Measurements from ENCODE around the gene PAQR4.

The PAQR4 gene

DNA sequence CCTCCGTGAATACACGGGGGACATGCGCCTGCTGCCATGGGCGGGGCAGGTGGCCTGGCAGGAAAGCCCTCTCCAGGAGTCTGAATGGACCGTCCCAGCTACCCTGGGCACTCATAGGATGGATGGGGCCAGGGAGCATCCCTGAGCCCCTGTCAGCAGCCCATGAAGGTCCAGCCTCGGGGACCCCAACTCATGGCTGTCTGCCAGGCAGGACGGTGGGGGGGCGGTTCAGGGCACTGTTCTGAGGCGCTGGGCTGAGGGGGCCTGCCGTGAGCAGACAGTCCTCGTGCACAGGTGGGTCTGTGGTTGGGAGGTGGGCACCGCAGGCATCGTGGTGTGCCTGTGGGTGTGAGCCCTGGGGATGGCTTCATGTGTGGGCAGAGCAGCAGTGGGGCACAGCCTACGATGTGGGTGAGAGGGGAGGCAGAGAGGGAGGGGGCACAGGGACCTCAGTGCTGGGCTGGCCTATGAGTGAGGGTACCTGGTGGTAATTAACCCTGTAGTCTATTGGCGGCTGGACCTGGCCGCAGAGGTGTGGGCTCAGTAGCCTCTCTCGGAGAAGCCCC lies 17.6 kb downstream of the PAQR4 start:
- H3K4me3 ChIP-seq (ENCODE audit: control insufficient read depth, low read depth, low read length) = no peak overlapping the region
- DNase-seq (ENCODE audit: low read depth) = no peak
- no peak for TF ChIP-seq CTCF (conservative IDR thresholded peaks at IDR 0.05; ENCODE audit: control insufficient read depth, insufficient read depth, low read depth, low read length)

DNA sequence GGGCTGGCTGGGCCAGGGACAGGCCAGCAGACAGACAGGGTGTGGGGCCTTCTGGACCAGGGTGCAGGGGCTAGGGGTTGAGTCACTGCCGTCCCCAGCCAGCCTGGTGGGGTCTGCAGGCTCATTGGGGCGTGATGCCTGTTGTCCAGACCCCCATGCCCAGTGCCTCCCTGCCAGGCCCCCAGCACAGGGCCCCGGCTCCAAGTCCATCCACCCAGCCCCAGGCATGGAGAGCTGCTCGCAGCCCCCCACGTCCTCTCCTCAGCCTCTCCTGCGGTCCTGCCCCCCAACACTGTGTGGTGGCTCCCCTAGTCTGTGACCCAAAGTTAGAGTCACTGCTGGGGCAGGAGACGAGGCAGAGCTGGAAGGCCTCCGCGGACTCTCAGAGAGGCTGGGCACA lies 18.1 kb downstream of the PAQR4 start:
- DNase-seq (ENCODE audit: low read depth) = no peak
- TF ChIP-seq CTCF (conservative IDR thresholded peaks at IDR 0.05; ENCODE audit: control insufficient read depth, insufficient read depth, low read depth, low read length) = no peak
- no peak overlapping the region for H3K4me3 ChIP-seq (ENCODE audit: control insufficient read depth, low read depth, low read length)

DNA sequence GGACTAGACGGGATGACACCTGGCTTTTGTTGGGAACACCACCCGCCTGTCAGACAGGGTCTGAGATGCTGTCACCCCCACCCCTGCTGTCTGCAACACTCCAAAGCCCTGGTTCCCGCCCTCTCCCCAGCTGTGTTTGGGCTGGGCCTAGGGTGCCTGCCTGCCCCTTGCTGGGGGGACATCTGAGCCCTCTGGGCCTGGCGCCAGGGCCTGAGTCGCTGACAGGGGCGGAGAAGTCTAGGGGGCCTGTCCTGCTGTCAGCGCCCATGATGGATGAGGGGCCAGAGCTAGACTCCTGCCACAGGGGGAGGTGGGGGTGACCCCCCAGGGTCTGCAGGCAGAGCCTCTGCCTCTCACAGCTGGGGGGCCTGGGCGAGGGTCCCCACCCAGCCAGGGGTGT lies 18.7 kb downstream of the PAQR4 start:
- H3K4me3 ChIP-seq (ENCODE audit: control insufficient read depth, low read depth, low read length) = no peak overlapping the region
- DNase-seq (ENCODE audit: low read depth) = no peak
- no peak for TF ChIP-seq CTCF (conservative IDR thresholded peaks at IDR 0.05; ENCODE audit: control insufficient read depth, insufficient read depth, low read depth, low read length)

DNA sequence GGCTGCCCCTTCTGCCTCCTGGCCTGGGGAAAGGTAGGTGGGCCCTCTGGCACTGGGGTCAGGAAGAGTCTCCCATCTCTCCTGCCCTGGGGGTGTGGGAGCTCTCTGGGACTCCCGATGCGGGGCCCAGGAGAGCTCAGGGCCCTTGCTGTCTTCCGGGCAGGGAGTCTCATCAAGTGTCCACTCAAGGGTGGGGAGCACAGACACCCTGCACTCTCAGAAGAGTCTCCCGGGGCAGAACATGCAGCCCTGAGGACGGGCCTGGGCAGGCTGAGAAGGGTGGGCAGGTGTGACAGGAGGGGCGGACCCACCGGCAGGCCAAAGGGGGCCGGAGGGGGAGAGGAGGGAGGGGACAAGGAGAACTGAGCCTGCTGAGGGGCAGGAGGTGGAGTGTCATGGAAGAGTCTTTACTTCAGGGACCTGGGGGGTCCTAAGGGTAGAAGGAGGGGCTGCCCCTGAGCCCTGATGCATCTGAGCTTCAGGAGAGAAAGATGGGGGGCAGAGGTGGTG lies 19.5 kb downstream of the PAQR4 start:
- no peak for TF ChIP-seq CTCF (conservative IDR thresholded peaks at IDR 0.05; ENCODE audit: control insufficient read depth, insufficient read depth, low read depth, low read length)
- no peak for DNase-seq (ENCODE audit: low read depth)
- H3K4me3 ChIP-seq (ENCODE audit: control insufficient read depth, low read depth, low read length) = no peak overlapping the region

DNA sequence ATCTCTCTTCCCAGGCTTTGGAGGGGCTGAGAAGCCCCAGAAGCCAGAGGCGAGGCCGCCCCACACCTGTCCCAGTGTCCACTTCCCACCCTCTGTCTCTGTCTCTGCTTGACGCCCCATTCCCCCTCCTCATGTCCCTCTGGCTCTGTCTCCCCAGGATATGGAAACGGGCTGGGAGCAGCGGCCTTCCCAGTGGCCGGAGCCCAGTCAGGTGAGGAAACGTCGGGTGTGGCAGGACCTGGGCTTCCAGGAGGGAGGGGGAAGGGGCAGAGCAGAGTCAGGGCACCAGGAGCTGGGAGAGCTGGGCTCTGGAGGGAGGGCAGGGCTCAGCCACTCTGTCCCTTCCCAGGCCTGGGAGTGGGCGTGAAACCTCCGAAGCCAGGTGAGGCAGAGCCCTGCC lies 21.7 kb downstream of the PAQR4 start:
- H3K4me3 ChIP-seq (ENCODE audit: control insufficient read depth, low read depth, low read length) = no peak overlapping the region
- no peak for DNase-seq (ENCODE audit: low read depth)
- TF ChIP-seq CTCF (conservative IDR thresholded peaks at IDR 0.05; ENCODE audit: control insufficient read depth, insufficient read depth, low read depth, low read length) = no peak

DNA sequence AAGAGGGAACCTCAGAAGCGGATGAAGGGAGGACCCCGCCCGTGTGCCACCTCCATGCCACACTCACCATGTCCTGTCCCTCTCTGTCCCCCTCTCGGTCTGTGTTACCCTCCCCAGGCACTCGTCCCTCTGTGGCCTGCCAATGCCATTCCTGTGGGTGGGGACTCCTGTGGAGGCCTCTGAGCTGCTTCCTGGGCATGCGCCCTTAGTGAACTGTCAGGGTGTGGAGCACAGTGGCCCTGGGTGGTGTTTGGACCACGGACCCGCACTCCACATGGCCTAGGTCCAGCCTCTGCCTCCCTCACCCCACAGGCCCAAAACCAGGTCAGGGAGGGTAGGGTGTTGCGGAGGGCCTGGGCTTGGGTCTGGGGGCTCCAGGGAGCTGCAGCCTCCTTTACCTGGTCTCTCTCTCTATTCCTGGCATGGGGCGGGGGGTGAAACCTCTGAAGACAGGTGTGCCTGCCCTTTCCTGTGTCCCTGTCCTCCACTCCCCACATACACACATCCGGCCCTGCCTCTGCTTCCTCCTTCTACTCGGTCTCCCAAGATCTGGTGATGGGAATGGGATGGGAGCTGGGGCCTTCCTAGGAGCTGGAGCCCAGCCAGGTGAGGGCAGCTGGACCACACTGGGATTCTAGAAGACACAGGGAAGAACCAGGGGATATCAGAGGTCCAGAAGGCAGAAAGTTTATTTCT lies 22.6 kb downstream of the PAQR4 start:
- no peak for TF ChIP-seq CTCF (conservative IDR thresholded peaks at IDR 0.05; ENCODE audit: control insufficient read depth, insufficient read depth, low read depth, low read length)
- DNase-seq (ENCODE audit: low read depth) = no peak
- H3K4me3 ChIP-seq (ENCODE audit: control insufficient read depth, low read depth, low read length) = no peak overlapping the region
